ENCODE results near the gene COL2A1. TPM values are rescaled to one million over a fixed set of nuclear protein-coding genes. Genes with fewer than 3 reads are reported as not detected.

The COL2A1 gene
- total RNA-seq, 2 experiments from 2014 or later, result not detected

DNA sequence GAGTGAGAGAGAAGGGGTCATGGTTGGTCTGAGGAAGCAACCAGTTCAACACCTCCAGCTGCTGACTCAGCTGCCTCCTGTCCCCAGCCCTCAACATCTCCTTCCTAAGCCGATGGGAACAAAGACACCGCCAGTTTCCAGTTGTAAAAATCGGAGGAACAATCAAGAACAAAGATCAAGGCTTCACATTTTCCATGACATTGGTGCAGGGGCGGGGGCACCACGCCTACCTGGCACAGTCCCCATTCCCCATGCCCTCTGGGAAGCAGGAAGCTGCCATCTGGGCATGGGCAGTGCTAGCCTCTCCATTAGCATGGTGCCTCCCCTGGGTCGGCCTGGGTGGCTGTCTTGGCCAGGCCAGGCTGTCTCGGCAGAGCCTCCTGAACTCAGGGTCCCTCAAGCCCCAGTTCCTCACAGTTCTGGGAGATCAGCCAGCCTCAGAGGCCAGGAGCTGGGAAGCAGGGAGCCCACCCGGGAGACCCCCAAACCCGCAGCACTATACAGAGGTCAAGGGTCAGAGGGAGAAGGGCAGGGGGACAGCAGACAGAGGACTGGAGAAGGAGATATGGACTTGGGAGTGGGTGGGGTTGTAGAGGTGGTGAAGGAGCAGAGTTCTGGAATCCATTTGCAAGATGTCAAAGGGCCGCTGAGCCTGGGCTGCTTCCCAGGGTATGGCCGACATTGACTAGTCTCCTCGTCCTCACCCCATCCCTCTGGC is 60.5 kb downstream of the COL2A1 start:
- POLR2A ChIA-PET, result no interaction called here
- H3K9me3 ChIP-seq (ENCODE audit: control insufficient read depth in 1 of 2, insufficient read depth in 1 of 2, low read length in 2 of 2), result no peaks in the 10 kb centered on the region
- Mint-ChIP-seq H3K4me3 (no peak overlapping the region), H3K27ac (no peak overlapping the region), H3K4me1 (ENCODE audit: low read depth) (no peaks in the 10 kb centered on the region), H3K27me3 (peaks cover 19% of the 10 kb centered on the region), H3K9me3 (no peaks in the 10 kb centered on the region), H3K36me3 (ENCODE audit: low read depth) (no peaks in the 10 kb centered on the region)
- no peak for DNase-seq
- ATAC-seq (ENCODE audit: poor library complexity), result no peak
- no peak overlapping the region for H3K27ac ChIP-seq (ENCODE audit: low read depth in 1 of 2, low read length in 2 of 2)
- CTCF ChIA-PET, result no interaction called here
- TF ChIP-seq, protein P1, sequence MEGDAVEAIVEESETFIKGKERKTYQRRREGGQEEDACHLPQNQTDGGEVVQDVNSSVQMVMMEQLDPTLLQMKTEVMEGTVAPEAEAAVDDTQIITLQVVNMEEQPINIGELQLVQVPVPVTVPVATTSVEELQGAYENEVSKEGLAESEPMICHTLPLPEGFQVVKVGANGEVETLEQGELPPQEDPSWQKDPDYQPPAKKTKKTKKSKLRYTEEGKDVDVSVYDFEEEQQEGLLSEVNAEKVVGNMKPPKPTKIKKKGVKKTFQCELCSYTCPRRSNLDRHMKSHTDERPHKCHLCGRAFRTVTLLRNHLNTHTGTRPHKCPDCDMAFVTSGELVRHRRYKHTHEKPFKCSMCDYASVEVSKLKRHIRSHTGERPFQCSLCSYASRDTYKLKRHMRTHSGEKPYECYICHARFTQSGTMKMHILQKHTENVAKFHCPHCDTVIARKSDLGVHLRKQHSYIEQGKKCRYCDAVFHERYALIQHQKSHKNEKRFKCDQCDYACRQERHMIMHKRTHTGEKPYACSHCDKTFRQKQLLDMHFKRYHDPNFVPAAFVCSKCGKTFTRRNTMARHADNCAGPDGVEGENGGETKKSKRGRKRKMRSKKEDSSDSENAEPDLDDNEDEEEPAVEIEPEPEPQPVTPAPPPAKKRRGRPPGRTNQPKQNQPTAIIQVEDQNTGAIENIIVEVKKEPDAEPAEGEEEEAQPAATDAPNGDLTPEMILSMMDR (IDR thresholded peaks at IDR 0.05), result no peak
- no peak overlapping the region for H3K4me3 ChIP-seq (ENCODE audit: low read length)
- H3K36me3 ChIP-seq (ENCODE audit: insufficient read depth, low read length), result no peaks in the 10 kb centered on the region
- H3K4me1 ChIP-seq (ENCODE audit: insufficient read depth, low read length), result peaks cover 3% of the 10 kb centered on the region
- intact Hi-C loops (cut with DNase I, micrococcal nuclease), result loop anchor here (2.0 to 10.0 kb wide), 4 partner anchors 221 to 674 kb away; no protein-coding TSS in a partner anchor
- H3K27me3 ChIP-seq (ENCODE audit: control insufficient read depth in 1 of 2, insufficient read depth in 2 of 2, low read length in 2 of 2), result peaks cover 4 to 10% of the 10 kb centered on the region in 2 experiments

DNA sequence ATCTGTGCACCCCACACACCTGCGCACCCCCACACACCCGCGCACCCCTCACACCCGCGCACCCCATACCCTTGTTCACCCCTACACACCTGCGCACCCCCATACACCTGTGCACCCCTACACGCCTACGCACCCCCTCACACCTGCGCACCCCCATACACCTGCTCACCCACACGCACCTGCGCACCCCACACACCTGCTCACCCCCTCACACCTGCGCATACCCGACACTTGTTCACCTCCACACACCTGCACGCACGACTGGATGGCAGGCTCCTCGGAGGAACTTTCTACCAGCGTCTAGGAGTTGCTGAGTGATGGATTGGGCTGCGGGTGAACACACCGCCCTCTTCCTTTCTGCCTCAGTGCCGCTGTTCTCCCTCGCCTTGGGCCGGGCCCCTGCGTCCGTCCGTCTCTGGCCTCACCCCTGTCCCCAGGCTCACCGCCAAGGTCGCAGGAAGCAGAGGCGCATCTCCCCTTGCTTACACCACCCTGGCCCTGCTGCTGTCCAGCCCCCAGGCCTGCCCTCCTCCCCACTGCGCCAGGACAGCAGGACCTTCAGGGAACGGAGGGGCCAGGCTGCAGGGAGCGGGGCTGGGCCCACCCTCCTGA is 61.6 kb downstream of the COL2A1 start:
- CTCF ChIA-PET, result interaction anchor here (1.0 kb wide), 1 partner anchor 512 kb away, joined by 3 read pairs; no protein-coding TSS in a partner anchor
- no peak overlapping the region for H3K4me3 ChIP-seq (ENCODE audit: low read length)
- intact Hi-C loops (cut with DNase I, micrococcal nuclease), result loop anchor here (2.0 to 10.0 kb wide), 4 partner anchors 222 to 675 kb away; no protein-coding TSS in a partner anchor
- TF ChIP-seq, protein P1 (IDR thresholded peaks at IDR 0.05), result no peak
- H3K36me3 ChIP-seq (ENCODE audit: insufficient read depth, low read length), result no peaks in the 10 kb centered on the region
- H3K9me3 ChIP-seq (ENCODE audit: control insufficient read depth in 1 of 2, insufficient read depth in 1 of 2, low read length in 2 of 2), result no peaks in the 10 kb centered on the region
- H3K27ac ChIP-seq (ENCODE audit: low read depth in 1 of 2, low read length in 2 of 2), result no peak overlapping the region
- POLR2A ChIA-PET, result no interaction called here
- H3K9me3 Mint-ChIP-seq, result no peaks in the 10 kb centered on the region
- peaks cover 19% of the 10 kb centered on the region for H3K27me3 Mint-ChIP-seq
- H3K36me3 Mint-ChIP-seq (ENCODE audit: low read depth), result no peaks in the 10 kb centered on the region
- peaks cover 3% of the 10 kb centered on the region for H3K4me1 ChIP-seq (ENCODE audit: insufficient read depth, low read length)
- no peak overlapping the region for H3K4me3 Mint-ChIP-seq
- H3K27me3 ChIP-seq (ENCODE audit: control insufficient read depth in 1 of 2, insufficient read depth in 2 of 2, low read length in 2 of 2), result peaks cover 4 to 10% of the 10 kb centered on the region in 2 experiments
- ATAC-seq (ENCODE audit: poor library complexity), result no peak
- no peak for DNase-seq
- no peaks in the 10 kb centered on the region for H3K4me1 Mint-ChIP-seq (ENCODE audit: low read depth)
- H3K27ac Mint-ChIP-seq, result no peak overlapping the region

DNA sequence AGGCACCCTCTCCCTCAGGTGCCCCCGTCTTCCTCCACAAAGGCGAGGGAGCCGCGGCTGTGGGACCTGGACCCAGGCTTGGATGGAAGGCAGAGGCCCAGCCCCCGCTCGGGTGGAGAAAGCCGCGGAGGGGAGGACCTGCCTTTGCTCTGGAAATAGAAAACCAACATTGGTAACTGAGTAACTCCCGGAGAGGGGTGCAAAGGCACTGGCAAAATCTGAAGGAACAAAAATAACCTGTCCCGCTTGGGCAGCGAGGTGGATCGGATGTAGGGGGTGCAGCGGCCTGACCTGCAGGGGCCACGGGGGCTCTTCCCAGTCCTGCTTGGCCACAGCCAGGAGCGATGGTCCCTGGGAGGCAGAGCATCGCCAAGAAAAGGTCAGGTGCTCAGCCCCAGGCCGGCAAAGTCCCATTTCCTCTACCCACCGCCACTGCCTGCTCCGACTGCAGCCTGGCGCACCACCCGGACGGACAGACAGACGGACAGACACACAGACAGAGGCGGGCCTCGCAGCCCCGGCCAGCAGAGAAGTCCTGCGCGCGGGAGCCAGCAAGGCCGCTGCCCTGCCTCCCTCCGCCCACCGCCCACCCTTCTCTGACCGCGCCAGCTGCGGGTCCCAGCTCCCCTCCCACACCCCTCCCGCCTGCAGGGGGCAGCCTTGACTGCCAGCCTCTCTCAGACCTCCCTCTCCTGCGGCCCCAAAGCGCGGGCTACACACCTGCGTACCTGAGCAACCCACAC is 62.2 kb downstream of the COL2A1 start:
- no peak overlapping the region for H3K27ac ChIP-seq (ENCODE audit: low read depth in 1 of 2, low read length in 2 of 2)
- POLR2A ChIA-PET, result no interaction called here
- Mint-ChIP-seq H3K9me3 (no peaks in the 10 kb centered on the region), H3K4me1 (ENCODE audit: low read depth) (no peaks in the 10 kb centered on the region), H3K27ac (no peak overlapping the region), H3K27me3 (peaks cover 18% of the 10 kb centered on the region), H3K4me3 (no peak overlapping the region), H3K36me3 (ENCODE audit: low read depth) (no peaks in the 10 kb centered on the region)
- ATAC-seq (ENCODE audit: poor library complexity) (peak; percentile 48), DNase-seq (peak in 13 of 14 experiments; percentile 14 to 70 (median 43))
- no peak overlapping the region for H3K4me3 ChIP-seq (ENCODE audit: low read length)
- TF ChIP-seq, protein P1 (IDR thresholded peaks at IDR 0.05), result peak; percentile 26
- no peaks in the 10 kb centered on the region for H3K9me3 ChIP-seq (ENCODE audit: control insufficient read depth in 1 of 2, insufficient read depth in 1 of 2, low read length in 2 of 2)
- H3K36me3 ChIP-seq (ENCODE audit: insufficient read depth, low read length), result no peaks in the 10 kb centered on the region
- intact Hi-C loops (cut with DNase I, micrococcal nuclease), result loop anchor here (2.0 to 10.0 kb wide), 4 partner anchors 223 to 675 kb away; no protein-coding TSS in a partner anchor
- H3K4me1 ChIP-seq (ENCODE audit: insufficient read depth, low read length), result peaks cover 3% of the 10 kb centered on the region
- CTCF ChIA-PET, result interaction anchor here (1.0 kb wide), 1 partner anchor 513 kb away, joined by 3 read pairs; no protein-coding TSS in a partner anchor
- peaks cover 4 to 10% of the 10 kb centered on the region in 2 experiments for H3K27me3 ChIP-seq (ENCODE audit: control insufficient read depth in 1 of 2, insufficient read depth in 2 of 2, low read length in 2 of 2)
